Uterus (tissue), 4 donors: Measurements from ENCODE around the gene ASZ1. TPM values are rescaled to one million over a fixed set of nuclear protein-coding genes. Genes with fewer than 3 reads are reported as not detected.

Source experiments
- DNase-seq, 2 donors: peaks; one replicate each; pipeline ENCODE4 v3.0.0-alpha.2; 2019 to 2020
- H3K27ac ChIP-seq, 2 donors: fragments of 200-600 bp; sonication (generic); 1 replicate in 1 of 2; 2 replicates in 1 of 2; pipeline ENCODE4 v1.5.1; 2016 to 2018
- H3K27me3 ChIP-seq, 2 donors: fragments of 200-600 bp; sonication (generic); one replicate each; pipeline ENCODE4 v1.5.1; 2018 to 2019; ENCODE audit warnings: control low read depth in 1 of 2
- H3K36me3 ChIP-seq, 2 donors: fragments of 200-600 bp; sonication (generic); one replicate each; pipeline ENCODE4 v1.5.1; 2019; ENCODE audit warnings: control low read depth in 1 of 2
- H3K4me1 ChIP-seq, 2 donors: fragments of 200-600 bp; sonication (generic); one replicate each; pipeline ENCODE4 v1.5.1; 2018 to 2019; ENCODE audit warnings: control low read depth in 1 of 2
- H3K4me3 ChIP-seq, 2 donors: fragments of 200-600 bp; sonication (generic); 1 replicate in 1 of 2; 2 replicates in 1 of 2; pipeline ENCODE4 v1.5.1; 2018 to 2019; ENCODE audit warnings: mild to moderate bottlenecking in 1 of 2
- H3K9me3 ChIP-seq, 2 donors: fragments of 200-600 bp; sonication (generic); one replicate each; pipeline ENCODE4 v1.5.1; 2019; ENCODE audit warnings: control low read depth in 1 of 2
- CTCF ChIP-seq, 4 experiments: fragments of 200-600 bp in 2 of 4; fragments of 450-650 bp in 2 of 4; sonication (generic) in 2 of 4; IDR thresholded peaks; one replicate each; pipeline ENCODE4 v1.5.1; 2016 to 2019; ENCODE audit warnings: antibody characterized with exemption in 4 of 4, mild to moderate bottlenecking in 2 of 4, moderate library complexity in 1 of 4
- POLR2A ChIP-seq, 2 donors: fragments of 450-650 bp; IDR thresholded peaks; one replicate each; pipeline ENCODE4 v1.6.1; 2016; ENCODE audit warnings: antibody characterized with exemption in 2 of 2, mild to moderate bottlenecking in 1 of 2, moderate library complexity in 1 of 2
- intact Hi-C: fragments of 100-400 bp; cut with DNase I; formaldehyde crosslinking; loops from one replicate; pipeline ENCODE4 v1.15.1; 2023; ENCODE audit warnings: low total_unique reads
- total RNA-seq, 4 donors: library from RNA; depleted of rRNA in 3 of 4; stranded (reverse); fragments of >200 nt in 3 of 4; gene quantifications; one replicate each; pipeline versions ENCODE4 v1.1.0 to v1.2.4, GENCODE V29; 2014 to 2023
- donor health status: DM: yes; HTN: yes; CAD: no.

Gene ASZ1
- total RNA-seq, 4 donors from 2014 or later, result not detected

GRCh38 chr7:117324960-117325359 is 102.3 kb downstream of the ASZ1 start:
- no peaks in the 10 kb centered on the region for H3K27me3 ChIP-seq
- H3K4me3 ChIP-seq, result peak overlapping the region in 1 of 2 donors; percentile 26
- H3K27ac ChIP-seq, result peak overlapping the region; percentile 19 to 56
- TF ChIP-seq CTCF (IDR thresholded peaks at IDR 0.05), result no peak
- no peak for TF ChIP-seq POLR2A (IDR thresholded peaks at IDR 0.05)
- H3K36me3 ChIP-seq, result no peaks in the 10 kb centered on the region
- no peaks in the 10 kb centered on the region for H3K4me1 ChIP-seq
- DNase-seq, result peak in 1 of 2 donors; percentile 21
- intact Hi-C loops, result no loop called here
- no peaks in the 10 kb centered on the region for H3K9me3 ChIP-seq

- Histone ChIP-seq H3K36me3 (no peaks in the 10 kb centered on the region), H3K4me1 (no peaks in the 10 kb centered on the region), H3K27me3 (no peaks in the 10 kb centered on the region), H3K9me3 (no peaks in the 10 kb centered on the region), H3K4me3 (peak overlapping the region; percentile 26 to 36), H3K27ac (peak overlapping the region; percentile 48 to 56)
- TF ChIP-seq CTCF (IDR thresholded peaks at IDR 0.05) (no peak), POLR2A (IDR thresholded peaks at IDR 0.05) (peak in 1 of 2 donors; percentile 70)
- DNase-seq, result peak; percentile 73 to 76
- intact Hi-C loops, result no loop called here
These were observed 103.2 kb downstream of the ASZ1 start for GRCh38 chr7:117323851-117324711.

GRCh38 chr7:117323305-117323850 is 103.9 kb downstream of the ASZ1 start:
- no peaks in the 10 kb centered on the region for H3K9me3 ChIP-seq
- TF ChIP-seq CTCF (IDR thresholded peaks at IDR 0.05) (no peak), POLR2A (IDR thresholded peaks at IDR 0.05) (no peak)
- H3K27me3 ChIP-seq, result no peaks in the 10 kb centered on the region
- intact Hi-C loops, result no loop called here
- DNase-seq, result no peak
- H3K27ac ChIP-seq, result peak overlapping the region in 1 of 2 donors; percentile 48
- peak overlapping the region; percentile 26 to 36 for H3K4me3 ChIP-seq
- no peaks in the 10 kb centered on the region for H3K4me1 ChIP-seq
- H3K36me3 ChIP-seq, result no peaks in the 10 kb centered on the region

GRCh38 chr7:117322741-117323304 is 104.5 kb downstream of the ASZ1 start, which contains the start of gene WNT2:
Gene WNT2 (minus strand): TSS chr7:117323058. CDS start chr7:117322989, 69 bp downstream.
- Histone ChIP-seq H3K4me3 (peak within 1 kb of the TSS; percentile 26 to 36), H3K27me3 (no peaks in the 10 kb centered on the region), H3K4me1 (no peaks in the 10 kb centered on the region), H3K9me3 (no peaks in the 10 kb centered on the region), H3K27ac (peak within 1 kb of the TSS; percentile 48 to 56), H3K36me3 (no peaks in the 10 kb centered on the region)
- DNase-seq, result no peak
- TF ChIP-seq CTCF (IDR thresholded peaks at IDR 0.05) (no peak), POLR2A (IDR thresholded peaks at IDR 0.05) (no peak)
- intact Hi-C loops, result no loop called here

GRCh38 chr7:117320523-117320922 is 106.8 kb downstream of the ASZ1 start:
- Histone ChIP-seq H3K27ac (no peak overlapping the region), H3K27me3 (no peaks in the 10 kb centered on the region), H3K36me3 (no peaks in the 10 kb centered on the region), H3K9me3 (no peaks in the 10 kb centered on the region), H3K4me1 (no peaks in the 10 kb centered on the region), H3K4me3 (no peak overlapping the region)
- TF ChIP-seq CTCF (IDR thresholded peaks at IDR 0.05) (no peak), POLR2A (IDR thresholded peaks at IDR 0.05) (no peak)
- intact Hi-C loops, result no loop called here
- no peak for DNase-seq
